Esophagus (tissue), 2 donors: ENCODE measurements around the gene HTRA2. TPM values are rescaled to one million over a fixed set of nuclear protein-coding genes. Genes with fewer than 3 reads are reported as not detected.
"Not testable (repeated sequence)": the region's sequence is repeated elsewhere in the genome, so short reads cannot be mapped to it uniquely, and the experiment has no call there.

Experiments used
- H3K27ac ChIP-seq, 2 donors: one replicate each; pipeline ENCODE4 v1.5.1; 2013; ENCODE audit warnings: low read depth in 2 of 2, mild to moderate bottlenecking in 2 of 2, inconsistent platforms in 1 of 2, low read length in 1 of 2, moderate library complexity in 1 of 2
- H3K27me3 ChIP-seq, 2 donors: one replicate each; pipeline ENCODE4 v1.6.1; 2013; ENCODE audit warnings: low read length in 2 of 2, control low read depth in 1 of 2, mild to moderate bottlenecking in 1 of 2; ENCODE audit not compliant: insufficient read depth in 2 of 2, control insufficient read depth in 1 of 2
- H3K36me3 ChIP-seq, 2 donors: one replicate each; pipeline ENCODE4 v1.6.1; 2013; ENCODE audit warnings: low read length in 1 of 2; ENCODE audit not compliant: control insufficient read depth in 2 of 2, insufficient read depth in 2 of 2
- H3K4me1 ChIP-seq, 2 donors: one replicate each; pipeline ENCODE4 v1.6.1; 2013; ENCODE audit warnings: low read length in 1 of 2; ENCODE audit not compliant: control insufficient read depth in 2 of 2, insufficient read depth in 2 of 2
- H3K4me3 ChIP-seq, 2 donors: one replicate each; pipeline ENCODE4 v1.5.1; 2013; ENCODE audit warnings: low read length in 2 of 2, mild to moderate bottlenecking in 2 of 2, low read depth in 1 of 2, moderate library complexity in 1 of 2
- H3K9me3 ChIP-seq, 2 donors: one replicate each; pipeline ENCODE4 v1.6.1; 2013; ENCODE audit warnings: mild to moderate bottlenecking in 2 of 2, low read depth in 1 of 2, low read length in 1 of 2, moderate library complexity in 1 of 2; ENCODE audit not compliant: control insufficient read depth in 2 of 2, insufficient read depth in 1 of 2
- WGBS, 2 donors: extraction: QIAGEN DNeasy Blood & Tissue Kit; methylation state at CpG; one replicate each; pipeline ENCODE4 v1.1.7; 2013; 5-methylcytosine and 5-hydroxymethylcytosine counted together
- polyA plus RNA-seq, 2 donors: library from polyadenylated mRNA; stranded (reverse); fragments of 200-250 nt; gene quantifications; one replicate each; pipeline ENCODE4 v1.2.3, GENCODE V29; 2013
- donor health status: healthy with polysubstance abuse.
- donor health status: Bipolar disorder and iron deficiency.

HTRA2 gene
- polyA plus RNA-seq = 10 to 100 TPM; 15.8 to 21.0 TPM

DNA sequence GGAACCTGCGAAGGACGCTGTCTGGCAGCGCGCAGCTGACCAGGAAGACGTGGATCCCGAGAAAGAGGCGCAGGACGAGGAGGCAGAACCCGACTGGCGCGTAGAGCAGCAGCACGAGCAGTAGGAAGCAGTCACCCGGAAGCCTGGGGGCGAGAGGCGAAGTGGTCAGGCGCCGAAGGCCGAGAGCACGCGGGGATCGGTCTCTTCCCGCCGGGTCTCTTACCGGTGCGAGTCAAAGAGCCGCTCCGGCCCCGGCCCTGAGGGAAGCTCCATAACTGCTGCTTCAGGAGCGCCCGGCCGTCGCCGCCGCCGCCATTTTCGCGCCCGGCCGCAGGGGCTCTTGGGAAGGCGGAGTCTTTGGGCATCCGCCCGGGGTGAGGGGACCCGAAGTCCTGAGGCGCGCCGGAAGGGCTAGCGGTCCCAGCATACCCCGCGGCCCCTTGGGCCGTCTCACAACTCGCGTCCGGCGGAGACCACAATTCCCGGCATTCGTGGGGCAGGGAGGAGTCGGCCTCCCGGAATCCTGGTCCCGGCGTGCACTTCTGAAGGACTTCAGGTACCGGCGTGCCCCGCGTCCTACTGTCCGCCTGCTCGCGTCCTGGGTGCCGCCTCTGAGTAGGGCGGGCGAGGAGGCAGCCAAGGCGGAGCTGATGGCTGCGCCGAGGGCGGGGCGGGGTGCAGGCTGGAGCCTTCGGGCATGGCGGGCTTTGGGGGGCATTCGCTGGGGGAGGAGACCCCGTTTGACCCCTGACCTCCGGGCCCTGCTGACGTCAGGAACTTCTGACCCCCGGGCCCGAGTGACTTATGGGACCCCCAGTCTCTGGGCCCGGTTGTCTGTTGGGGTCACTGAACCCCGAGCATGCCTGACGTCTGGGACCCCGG lies at the start of gene HTRA2, which contains the start of gene AUP1:
Gene HTRA2 (plus strand): TSS at position 577 of the 882 bp plus-strand sequence. CDS start 74 bp downstream, at position 651.
Gene AUP1 (minus strand): TSS at position 350 of the 882 bp plus-strand sequence. CDS start 77 bp downstream, at position 273.
- Histone ChIP-seq H3K4me3 (peak within 1 kb of the TSS; percentile 61 to 97), H3K27ac (peak within 1 kb of the TSS; percentile 92), H3K27me3 (no peaks in the 10 kb centered on the region), H3K36me3 (peaks cover 7 to 22% of the 10 kb centered on the region in 2 donors), H3K9me3 (no peaks in the 10 kb centered on the region), H3K4me1 (peaks cover 4 to 12% of the 10 kb centered on the region in 2 donors)
- WGBS, 2 donors = 0 to 1% methylated on average over 78 to 87 of the region's 87 CpGs

DNA sequence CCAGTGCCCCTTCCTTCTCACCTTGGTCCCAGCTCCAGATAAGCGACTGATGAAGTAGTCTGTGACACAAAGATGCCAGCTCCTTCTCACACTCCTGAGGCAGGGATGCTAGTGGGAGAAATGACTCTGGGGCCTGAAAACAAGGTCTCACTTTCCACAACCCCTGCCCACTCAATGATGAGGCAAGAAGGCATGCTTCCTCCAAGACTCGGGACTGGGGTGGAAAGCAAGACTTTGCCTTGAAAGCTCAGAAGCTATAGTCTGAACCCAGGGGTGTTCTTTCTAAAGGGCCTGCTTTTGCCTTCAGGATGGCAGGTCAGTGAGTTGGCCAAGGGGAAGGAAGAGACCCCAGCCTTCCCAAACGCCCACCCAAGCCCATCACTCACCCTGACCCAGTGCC lies 48.3 kb upstream of the HTRA2 start:
- peaks cover 0 to 7% of the 10 kb centered on the region in 2 donors for H3K36me3 ChIP-seq
- WGBS, 2 donors = 46 to 54% methylated on average over 3 of the region's 3 CpGs
- H3K4me1 ChIP-seq = peaks cover 13% of the 10 kb centered on the region in 2 donors
- H3K9me3 ChIP-seq = no peaks in the 10 kb centered on the region
- no peak overlapping the region for H3K27ac ChIP-seq
- no peaks in the 10 kb centered on the region for H3K27me3 ChIP-seq
- H3K4me3 ChIP-seq = peak overlapping the region; percentile 76 to 84

DNA sequence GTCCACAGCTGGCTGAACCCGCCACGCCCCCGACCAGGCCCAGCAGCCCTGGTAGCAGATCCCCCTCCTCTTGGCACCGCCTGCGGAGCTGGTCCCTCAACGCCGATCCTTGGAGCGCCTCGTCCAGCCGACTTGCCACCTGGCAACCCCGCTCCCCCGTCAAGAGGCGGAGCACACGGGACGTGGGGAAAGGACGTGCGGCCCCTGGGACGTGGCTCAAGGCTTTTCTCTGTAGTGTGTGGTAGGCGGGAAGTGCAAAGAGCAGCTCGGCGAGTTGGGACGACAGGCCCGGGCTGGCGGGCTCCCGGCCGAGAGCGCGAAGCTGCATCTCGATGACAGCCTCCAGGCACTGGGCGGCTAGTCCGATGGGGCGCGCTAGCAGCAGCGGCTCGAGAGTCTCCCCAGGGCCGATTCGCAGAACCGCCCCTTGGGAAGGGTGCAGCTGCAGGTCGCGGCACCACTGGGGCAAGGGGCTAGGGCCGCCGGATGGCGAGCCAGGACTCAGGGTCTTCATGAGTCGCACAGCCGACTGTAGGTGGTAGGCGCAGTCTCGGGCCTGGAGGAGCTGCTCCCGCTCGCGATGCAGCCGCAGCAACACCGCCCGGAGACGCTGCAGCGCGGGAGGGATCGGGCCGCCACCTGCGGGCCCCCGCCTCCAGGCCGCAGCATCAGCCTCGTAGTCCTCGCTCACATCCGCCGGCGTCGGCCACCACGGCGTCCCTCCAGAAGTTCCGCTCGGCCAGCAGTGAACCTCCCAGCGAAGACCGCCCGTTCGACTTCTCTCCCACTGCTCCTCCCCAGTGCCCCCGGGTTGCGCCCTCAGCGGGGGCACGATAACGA lies 47.6 kb upstream of the HTRA2 start:
- Histone ChIP-seq H3K36me3 (peaks cover 0 to 7% of the 10 kb centered on the region in 2 donors), H3K9me3 (no peaks in the 10 kb centered on the region), H3K27me3 (no peaks in the 10 kb centered on the region), H3K27ac (peak overlapping the region; percentile 81 to 98), H3K4me3 (peak overlapping the region; percentile 76 to 84), H3K4me1 (peaks cover 13% of the 10 kb centered on the region in 2 donors)
- WGBS, 2 donors = 1% methylated on average over 73 to 80 of the region's 80 CpGs

DNA sequence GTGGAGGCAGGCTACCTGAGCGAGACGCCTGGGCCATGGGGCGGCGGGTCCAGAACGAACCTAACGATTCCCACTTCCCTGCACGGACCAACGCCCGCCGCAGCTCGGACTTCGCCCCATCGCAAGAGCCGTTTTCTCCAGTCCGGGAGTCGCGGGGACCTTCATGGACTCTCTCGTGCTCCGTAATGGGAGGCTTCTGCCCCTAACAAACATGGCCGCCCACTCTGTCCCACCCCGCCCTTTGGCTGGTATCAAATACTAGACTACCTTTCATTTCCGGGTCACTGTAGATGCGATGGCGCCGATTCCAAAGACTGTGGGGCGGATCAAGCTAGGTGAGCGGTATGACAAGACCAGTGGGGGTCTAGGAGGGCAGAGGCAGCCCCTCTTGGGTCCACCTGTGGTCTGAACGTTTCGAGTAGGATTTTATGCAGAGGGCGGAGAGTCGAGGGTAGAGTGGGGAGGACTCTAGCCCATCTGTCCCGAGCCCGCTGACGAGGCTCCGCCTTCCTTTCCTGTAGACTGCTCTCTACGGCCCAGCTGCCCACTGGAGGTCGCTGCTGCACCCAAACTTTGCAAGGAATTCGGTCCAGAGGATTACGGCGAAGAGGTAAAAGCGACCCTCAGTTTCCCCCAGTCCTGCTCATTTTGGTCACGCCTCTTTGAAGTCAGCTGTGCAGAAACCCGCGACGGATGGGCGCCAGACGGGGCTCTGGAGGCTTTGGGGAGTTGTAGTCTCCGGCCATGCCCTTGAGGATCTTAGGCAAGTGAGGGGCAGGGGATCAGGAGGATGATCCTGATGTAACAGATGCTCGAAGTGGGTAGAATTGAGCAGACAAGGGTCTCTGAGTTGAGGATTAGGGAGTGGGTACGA lies 46.7 kb upstream of the HTRA2 start, which contains the start of the genes CCDC142 and TTC31:
Gene CCDC142 (minus strand): TSS at position 198 of the 874 bp plus-strand sequence. CDS start 161 bp downstream, at position 37.
Gene TTC31 (plus strand): TSS at position 281 of the 874 bp plus-strand sequence. CDS start 15 bp downstream, at position 296.
- 1% methylated on average over 49 to 50 of the region's 50 CpGs for WGBS, 2 donors
- Histone ChIP-seq H3K27ac (peak within 1 kb of the TSS; percentile 88 to 98), H3K4me1 (peaks cover 13% of the 10 kb centered on the region in 2 donors), H3K9me3 (no peaks in the 10 kb centered on the region), H3K36me3 (peaks cover 0 to 5% of the 10 kb centered on the region in 2 donors), H3K4me3 (peak within 1 kb of the TSS; percentile 76 to 84), H3K27me3 (no peaks in the 10 kb centered on the region)

DNA sequence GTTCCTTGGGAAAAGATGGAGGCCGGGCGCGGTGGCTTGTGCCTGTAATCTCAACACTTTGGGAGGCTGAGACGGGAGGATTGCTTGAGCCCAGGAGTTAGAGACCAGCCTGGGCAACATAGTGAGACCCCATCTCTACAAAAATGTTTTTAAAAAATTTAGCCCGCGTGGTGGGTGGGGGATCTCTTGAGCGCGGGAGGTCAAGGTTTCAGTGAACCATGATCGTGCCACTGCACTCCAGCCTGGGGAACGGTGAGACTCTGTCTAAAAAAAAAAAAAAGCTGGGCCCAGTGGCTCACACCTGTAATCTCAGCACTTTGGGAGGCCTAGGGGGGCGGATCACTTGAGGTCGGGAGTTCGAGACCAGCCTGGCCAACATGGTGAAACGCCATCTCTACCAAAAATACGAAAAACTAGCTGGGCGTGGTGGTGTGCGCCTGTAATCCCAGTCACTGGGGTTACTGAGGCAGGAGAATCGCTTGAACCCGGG lies 46.0 kb upstream of the HTRA2 start:
- H3K36me3 ChIP-seq, H3K27me3 ChIP-seq, H3K9me3 ChIP-seq: not testable (repeated sequence)
- Histone ChIP-seq H3K27ac (peak overlapping the region in 1 of 2 donors; percentile 98), H3K4me3 (peak overlapping the region in 1 of 2 donors; percentile 76), H3K4me1 (peaks cover 13% of the 10 kb centered on the region in 2 donors)
- WGBS, 2 donors = 72 to 81% methylated on average over 19 of the region's 19 CpGs

DNA sequence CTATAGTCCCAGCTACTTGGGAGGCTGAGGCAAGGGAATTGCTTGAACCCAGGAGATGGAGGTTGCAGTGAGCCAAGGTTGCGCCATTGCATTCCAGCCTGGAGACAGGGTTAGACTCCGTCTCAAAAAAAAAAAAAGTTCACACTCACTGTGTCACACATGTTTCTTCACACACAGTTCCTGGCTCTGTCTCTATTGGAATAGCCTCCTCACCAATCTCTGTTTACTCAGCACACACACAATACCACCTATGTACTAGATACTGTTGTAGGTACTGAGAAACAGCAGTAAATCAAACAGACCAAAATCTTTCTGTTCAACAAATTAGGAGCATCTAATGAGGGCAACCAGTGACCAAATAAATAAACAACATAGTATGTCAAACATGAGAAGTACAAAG lies 43.6 kb upstream of the HTRA2 start:
- Histone ChIP-seq H3K36me3 (peaks cover 6 to 15% of the 10 kb centered on the region in 2 donors), H3K9me3 (no peaks in the 10 kb centered on the region), H3K27me3 (no peaks in the 10 kb centered on the region), H3K4me3 (no peak overlapping the region), H3K27ac (no peak overlapping the region), H3K4me1 (peaks cover 8 to 9% of the 10 kb centered on the region in 2 donors)
- 85 to 96% methylated on average over 2 of the region's 2 CpGs for WGBS, 2 donors

DNA sequence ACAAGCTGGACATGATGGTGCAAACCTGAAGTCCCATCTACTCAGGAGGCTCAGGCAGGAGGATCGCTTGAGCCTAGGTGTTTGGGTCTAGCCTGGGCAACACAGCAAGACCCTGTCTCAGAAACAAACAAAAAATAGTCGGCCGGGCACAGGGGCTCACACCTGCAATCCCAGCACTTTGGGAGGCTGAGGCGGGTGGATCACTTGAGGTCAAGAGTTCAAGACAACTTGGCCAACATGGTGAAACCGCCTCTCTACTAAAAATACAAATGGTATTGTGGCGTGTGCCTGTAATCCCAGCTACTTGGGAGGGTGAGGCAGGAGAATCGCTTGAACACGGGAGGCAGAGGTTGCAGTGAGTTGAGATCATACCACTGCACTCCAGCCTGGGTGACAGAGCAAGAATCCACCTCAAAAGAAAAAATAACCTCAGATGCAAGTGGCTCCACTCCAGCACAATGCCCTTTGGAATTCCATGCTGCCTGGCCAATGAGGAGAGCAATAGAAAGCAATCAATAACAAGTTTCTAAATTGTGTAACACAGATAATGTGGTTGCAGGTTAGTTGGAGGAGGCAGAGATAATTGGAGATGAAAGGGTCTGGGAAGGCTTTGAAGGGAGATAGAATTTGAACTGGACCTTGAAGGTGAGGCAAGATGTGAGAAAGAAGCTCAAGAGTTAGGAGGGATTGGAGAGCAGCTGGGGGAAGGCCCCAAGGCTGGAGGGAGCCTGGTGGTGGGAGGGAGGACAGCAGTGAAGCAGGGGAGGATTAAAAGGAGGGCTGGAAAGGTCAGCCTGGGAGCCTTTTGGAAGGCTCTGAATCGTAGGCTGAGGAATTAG lies 40.9 kb upstream of the HTRA2 start:
- Histone ChIP-seq H3K9me3 (no peaks in the 10 kb centered on the region), H3K36me3 (peaks cover 20 to 38% of the 10 kb centered on the region in 2 donors), H3K4me3 (no peak overlapping the region), H3K4me1 (no peaks in the 10 kb centered on the region), H3K27me3 (no peaks in the 10 kb centered on the region), H3K27ac (no peak overlapping the region)
- 78 to 89% methylated on average over 9 of the region's 9 CpGs for WGBS, 2 donors

DNA sequence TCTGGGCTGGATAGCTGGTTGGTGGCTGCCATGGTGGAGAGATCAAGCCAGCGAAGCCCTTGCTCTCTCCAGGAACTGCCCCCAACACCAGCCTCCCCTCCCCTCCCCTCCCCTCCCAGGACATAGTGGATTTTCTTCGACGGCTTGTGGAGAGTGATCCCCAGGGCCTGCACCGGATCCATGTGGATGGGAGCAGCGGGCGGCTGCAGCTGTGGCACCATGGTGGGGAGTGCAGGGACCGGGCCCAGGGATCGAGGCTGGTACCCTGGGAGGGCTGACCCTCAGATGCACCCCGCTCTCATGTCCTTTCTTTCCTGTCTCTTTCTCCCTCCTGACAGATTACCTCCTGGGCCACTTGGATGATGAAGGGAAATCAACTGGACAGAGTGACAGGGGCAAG lies 39.8 kb upstream of the HTRA2 start:
- peaks cover 20 to 38% of the 10 kb centered on the region in 2 donors for H3K36me3 ChIP-seq
- WGBS, 2 donors = 93 to 95% methylated on average over 9 of the region's 9 CpGs
- no peak overlapping the region for H3K27ac ChIP-seq
- no peaks in the 10 kb centered on the region for H3K27me3 ChIP-seq
- H3K4me1 ChIP-seq = no peaks in the 10 kb centered on the region
- H3K9me3 ChIP-seq = no peaks in the 10 kb centered on the region
- H3K4me3 ChIP-seq = no peak overlapping the region
